GM12873 (cell line): ENCODE measurements around the gene G6PC3.

ENCODE experiments used
- CTCF ChIP-seq: IDR thresholded peaks from 2 replicates; pipeline ENCODE4 v1.5.1; 2012; ENCODE audit warnings: low read depth, mild to moderate bottlenecking, moderate library complexity, low read length, control low read depth; ENCODE audit not compliant: insufficient read depth; ENCODE audit errors: missing control alignments

The G6PC3 gene

GRCh38 chr17:44095647-44096496 lies 25.3 kb downstream of the G6PC3 start:
- no peak for TF ChIP-seq CTCF

GRCh38 chr17:44097110-44097958 lies 26.8 kb downstream of the G6PC3 start:
- TF ChIP-seq CTCF: no peak

- no peak for TF ChIP-seq CTCF
Measured at GRCh38 chr17:44102849-44103622, 32.5 kb downstream of the G6PC3 start.

- no peak for TF ChIP-seq CTCF
Measured at GRCh38 chr17:44105483-44105882, 34.9 kb downstream of the G6PC3 start.

- no peak for TF ChIP-seq CTCF
Measured at GRCh38 chr17:44105941-44106340, 35.4 kb downstream of the G6PC3 start.

GRCh38 chr17:44106801-44107200 lies 36.3 kb downstream of the G6PC3 start:
- TF ChIP-seq CTCF: no peak
